Loucy (cell line): ENCODE measurements around the gene DGUOK.

ENCODE experiments used
- CTCF ChIP-seq: fragments of 200-600 bp; sonication (generic); conservative IDR thresholded peaks from 2 replicates; pipeline ENCODE4 v1.5.1; 2014; ENCODE audit warnings: mild to moderate bottlenecking, antibody characterized with exemption, low read length
- EZH2phosphoT487 ChIP-seq: fragments of 200-600 bp; IDR thresholded peaks from 2 replicates; pipeline ENCODE4 v1.6.1; 2018; ENCODE audit warnings: antibody characterized with exemption, mild to moderate bottlenecking, moderate library complexity, borderline replicate concordance

DNA sequence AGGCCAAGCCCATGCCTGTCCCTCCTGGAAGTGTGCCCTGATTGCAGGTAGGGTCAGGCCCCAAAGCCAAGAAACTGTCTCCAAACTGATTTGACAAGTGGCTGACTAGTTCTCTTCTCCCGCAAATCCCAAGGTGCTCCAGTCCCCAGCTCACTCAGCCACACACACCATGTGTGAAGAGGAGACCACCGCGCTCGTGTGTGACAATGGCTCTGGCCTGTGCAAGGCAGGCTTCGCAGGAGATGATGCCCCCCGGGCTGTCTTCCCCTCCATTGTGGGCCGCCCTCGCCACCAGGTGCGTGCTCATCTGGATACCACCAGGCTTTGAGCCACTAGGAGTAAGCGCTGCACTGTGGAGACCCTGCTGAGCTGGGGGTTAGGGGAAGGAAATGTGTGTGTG, 25.5 kb upstream of the DGUOK start:
- TF ChIP-seq CTCF (no peak), EZH2phosphoT487 (no peak)
